VCaP (cell line): ENCODE results near the gene MAPKBP1.

Source experiments
- H3K27ac ChIP-seq: fragments of 450-650 bp; 2 replicates; pipeline ENCODE4 v1.5.1; 2017
- CTCF ChIP-seq: fragments of 450-650 bp; conservative IDR thresholded peaks from 2 replicates; pipeline ENCODE4 v1.5.1; 2017; ENCODE audit warnings: mild to moderate bottlenecking, moderate library complexity

MAPKBP1 gene

DNA sequence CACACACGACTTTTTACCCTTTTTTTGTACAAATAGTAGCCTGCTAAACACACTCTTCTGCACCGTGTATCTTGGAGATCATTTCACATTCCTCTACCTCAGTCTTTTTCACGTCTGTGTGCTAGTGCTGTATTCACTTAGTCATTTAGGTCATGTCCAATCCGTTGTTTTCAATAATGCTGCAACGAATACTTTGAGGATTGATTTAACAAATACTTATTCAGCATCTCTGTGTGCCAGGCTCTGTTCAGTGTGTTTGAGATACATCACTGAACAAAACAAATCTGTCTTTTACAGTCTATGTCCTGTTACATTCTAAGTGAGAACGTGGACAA is 54.5 kb downstream of the MAPKBP1 start:
- no peak for TF ChIP-seq CTCF
- peak overlapping the region; percentile 94 for H3K27ac ChIP-seq

GRCh38 chr15:41829959-41830646 is 55.8 kb downstream of the MAPKBP1 start:
- TF ChIP-seq CTCF, result no peak

GRCh38 chr15:41831291-41831690 is 57.0 kb downstream of the MAPKBP1 start:
- peak overlapping the region; percentile 94 for H3K27ac ChIP-seq

More at GRCh38 chr15:41829959-41830646, 55.8 kb downstream of the MAPKBP1 start:
- H3K27ac ChIP-seq, result peak overlapping the region; percentile 94; the same call in 1 of the 2 replicates

DNA sequence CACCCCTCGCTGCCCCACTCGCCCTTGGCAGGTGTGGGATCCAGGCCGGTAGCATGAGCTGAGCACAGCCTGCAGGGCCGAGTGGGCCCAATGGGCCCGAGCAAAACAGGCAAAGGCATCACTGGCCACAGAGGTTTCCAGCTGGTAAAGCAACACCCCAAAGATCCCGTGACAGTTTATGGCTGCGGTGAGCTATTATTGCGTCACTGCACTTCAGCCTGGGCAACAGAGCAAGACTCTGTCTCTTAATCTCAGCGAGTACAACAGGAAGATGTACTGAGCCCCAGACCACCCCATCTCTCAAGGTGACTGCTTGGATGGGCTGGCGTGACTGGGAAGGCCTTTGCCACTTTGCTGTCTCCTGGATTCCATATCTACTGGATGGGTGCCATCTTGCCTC is 57.9 kb downstream of the MAPKBP1 start:
- no peak for TF ChIP-seq CTCF

GRCh38 chr15:41832875-41833274 is 58.6 kb downstream of the MAPKBP1 start:
- peak overlapping the region; percentile 94 for H3K27ac ChIP-seq
- no peak for TF ChIP-seq CTCF

More for the DNA sequence above, 57.9 kb downstream of the MAPKBP1 start:
- peak overlapping the region; percentile 94 for H3K27ac ChIP-seq

DNA sequence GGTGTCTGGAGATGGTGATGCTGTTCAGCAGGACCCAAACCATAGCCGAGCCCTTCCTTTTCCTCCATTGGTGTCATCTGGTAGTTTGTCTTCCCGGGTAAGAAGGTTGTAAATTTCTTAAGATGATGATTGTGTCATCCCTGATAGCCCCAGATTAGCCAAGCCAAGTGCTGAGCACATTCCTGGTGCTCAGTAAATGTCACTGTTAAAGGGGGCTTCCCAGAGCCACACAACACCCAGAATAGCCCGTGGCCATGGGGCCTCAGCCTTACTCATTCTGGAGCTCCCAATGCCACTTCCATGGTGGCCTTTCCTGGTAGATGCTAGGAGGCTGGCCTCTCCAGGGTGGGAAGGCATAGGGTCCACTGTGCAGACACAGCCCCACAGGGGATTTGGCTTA is 59.8 kb downstream of the MAPKBP1 start:
- TF ChIP-seq CTCF, result no peak
- peak overlapping the region; percentile 94 for H3K27ac ChIP-seq

GRCh38 chr15:41836073-41836472 is 61.8 kb downstream of the MAPKBP1 start:
- no peak for TF ChIP-seq CTCF

DNA sequence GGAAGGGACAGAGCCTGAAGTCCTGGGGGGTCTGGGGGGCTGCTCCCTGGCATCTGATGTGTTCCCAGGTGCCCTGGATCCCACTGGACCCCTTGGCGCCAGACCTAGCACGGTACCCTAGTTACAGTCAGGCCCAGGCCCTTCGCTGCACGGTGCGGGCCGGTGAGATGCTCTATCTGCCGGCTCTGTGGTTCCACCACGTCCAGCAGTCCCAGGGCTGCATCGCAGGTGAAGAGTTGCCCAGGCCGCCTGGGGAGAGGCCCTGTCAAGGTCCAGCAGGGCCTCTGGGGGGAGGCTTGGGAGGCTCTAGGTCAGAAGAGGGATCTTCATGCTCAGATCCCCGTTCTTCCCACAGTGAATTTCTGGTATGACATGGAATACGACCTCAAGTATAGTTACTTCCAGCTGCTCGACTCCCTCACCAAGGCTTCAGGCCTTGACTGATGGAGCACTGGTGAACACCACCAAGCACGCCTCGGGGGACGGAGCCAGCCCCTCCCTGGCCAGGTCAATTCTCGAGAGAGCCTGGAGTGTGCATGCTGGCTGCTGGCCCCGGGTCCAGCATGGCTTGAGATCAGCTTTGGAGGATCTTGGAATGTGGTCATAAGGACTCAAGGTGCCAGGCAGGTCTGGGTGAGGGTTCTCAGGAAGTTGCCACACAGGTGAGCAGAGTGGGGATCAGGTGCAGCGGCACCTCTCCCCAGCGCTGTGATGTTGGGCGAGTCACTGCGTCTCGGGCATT is 62.6 kb downstream of the MAPKBP1 start:
- peak overlapping the region; percentile 94 for H3K27ac ChIP-seq
- TF ChIP-seq CTCF, result no peak

More at GRCh38 chr15:41836073-41836472, 61.8 kb downstream of the MAPKBP1 start:
- H3K27ac ChIP-seq, result peak overlapping the region; percentile 94
